PC-3 (cell line): ENCODE data around the gene MRI1.

ENCODE experiments used
- CTCF ChIP-seq: fragments of 300-600 bp; sonication (generic); conservative IDR thresholded peaks from 2 replicates; pipeline ENCODE4 v1.5.1; 2017; ENCODE audit warnings: antibody characterized with exemption, low read depth, mild to moderate bottlenecking, low read length
- EZH2 ChIP-seq: fragments of 300-600 bp; sonication (generic); IDR thresholded peaks from one replicate; pipeline ENCODE4 v1.6.1; 2017; ENCODE audit warnings: antibody characterized with exemption, mild to moderate bottlenecking, low read length; ENCODE audit not compliant: unreplicated experiment

- no peak for TF ChIP-seq CTCF
- TF ChIP-seq EZH2, result no peak
These were observed 20.1 kb upstream of the MRI1 start for GRCh38 chr19:13744174-13744573.
